Ascending aorta (tissue), 2 donors: Measurements from ENCODE around the gene SNX25. TPM values are rescaled to one million over a fixed set of nuclear protein-coding genes. Genes with fewer than 3 reads are reported as not detected.

ENCODE experiments used
- DNase-seq, 2 donors: peaks; one replicate each; pipeline ENCODE4 v3.0.0-alpha.2; 2019; ENCODE audit warnings: low spot score in 2 of 2
- H3K27ac ChIP-seq, 2 donors: fragments of 200-600 bp; sonication (generic); one replicate each; pipeline ENCODE4 v1.5.1; 2016 to 2017; ENCODE audit warnings: mild to moderate bottlenecking in 1 of 2
- H3K27me3 ChIP-seq: fragments of 200-600 bp; sonication (generic); one replicate; pipeline ENCODE4 v1.5.1; 2017
- H3K36me3 ChIP-seq, 2 donors: fragments of 200-600 bp; sonication (generic); one replicate each; pipeline ENCODE4 v1.5.1; 2016
- H3K4me1 ChIP-seq, 2 donors: fragments of 200-600 bp; sonication (generic); one replicate each; pipeline ENCODE4 v1.5.1; 2016 to 2017; ENCODE audit warnings: mild to moderate bottlenecking in 1 of 2
- H3K4me3 ChIP-seq, 2 donors: fragments of 200-600 bp; sonication (generic); one replicate each; pipeline ENCODE4 v1.5.1; 2016 to 2017; ENCODE audit warnings: mild to moderate bottlenecking in 1 of 2
- H3K9me3 ChIP-seq, 2 donors: fragments of 200-600 bp; sonication (generic); one replicate each; pipeline ENCODE4 v1.5.1; 2016
- intact Hi-C: fragments of 100-400 bp; cut with DNase I; formaldehyde crosslinking; loops from one replicate; pipeline ENCODE4 v1.15.1; 2023
- total RNA-seq: library from RNA; depleted of rRNA; stranded (reverse); fragments of >200 nt; gene quantifications from one replicate; pipeline ENCODE4 v1.1.0, GENCODE V29; 2016
- TF ChIP-seq, protein P1 (sequence below), 3 experiments: fragments of 200-600 bp in 2 of 3; fragments of 450-650 bp in 1 of 3; sonication (generic) in 2 of 3; IDR thresholded peaks; one replicate each; pipeline ENCODE4 v1.5.1; 2016 to 2019; ENCODE audit warnings: antibody characterized with exemption in 3 of 3, mild to moderate bottlenecking in 1 of 3, moderate library complexity in 1 of 3

SNX25 gene
- total RNA-seq, 1 donor from 2014 or later = 18.7 TPM

DNA sequence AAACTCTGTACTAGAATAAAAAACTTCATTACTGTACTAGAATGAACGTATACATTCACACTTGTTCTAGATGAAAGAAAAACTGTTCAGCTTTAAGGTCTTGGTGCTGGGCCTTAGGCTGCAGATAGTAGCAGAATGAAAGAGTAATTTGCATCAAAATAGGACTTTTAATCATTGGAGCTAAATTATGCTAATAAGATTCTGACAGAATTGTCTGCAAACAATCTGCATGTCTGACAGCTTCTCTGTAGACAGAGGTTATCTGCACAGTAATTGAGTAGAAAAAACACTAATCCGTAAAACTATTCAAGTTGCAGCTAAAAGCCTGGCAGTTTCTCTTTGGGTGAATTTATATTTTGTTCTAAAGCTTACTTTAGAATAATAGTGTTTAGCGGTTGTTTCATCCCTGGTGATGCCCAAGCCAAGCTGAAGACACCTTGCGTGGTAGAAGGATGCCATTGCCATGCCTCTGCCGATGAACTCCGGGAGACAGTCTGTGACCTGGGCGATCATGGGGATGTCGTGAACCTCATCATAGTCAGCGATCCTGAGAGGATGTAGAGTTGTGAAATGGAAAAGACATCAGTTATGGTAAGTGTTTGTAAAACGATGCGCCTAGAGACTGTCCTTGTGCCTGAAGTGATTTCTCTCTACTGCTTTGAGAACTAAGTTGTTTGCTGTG lies 161.0 kb downstream of the SNX25 start:
- Histone ChIP-seq H3K4me1 (no peaks in the 10 kb centered on the region), H3K27me3 (no peaks in the 10 kb centered on the region), H3K4me3 (no peak overlapping the region), H3K36me3 (peaks cover 5 to 30% of the 10 kb centered on the region in 2 donors), H3K9me3 (no peaks in the 10 kb centered on the region), H3K27ac (no peak overlapping the region)
- TF ChIP-seq, protein P1, sequence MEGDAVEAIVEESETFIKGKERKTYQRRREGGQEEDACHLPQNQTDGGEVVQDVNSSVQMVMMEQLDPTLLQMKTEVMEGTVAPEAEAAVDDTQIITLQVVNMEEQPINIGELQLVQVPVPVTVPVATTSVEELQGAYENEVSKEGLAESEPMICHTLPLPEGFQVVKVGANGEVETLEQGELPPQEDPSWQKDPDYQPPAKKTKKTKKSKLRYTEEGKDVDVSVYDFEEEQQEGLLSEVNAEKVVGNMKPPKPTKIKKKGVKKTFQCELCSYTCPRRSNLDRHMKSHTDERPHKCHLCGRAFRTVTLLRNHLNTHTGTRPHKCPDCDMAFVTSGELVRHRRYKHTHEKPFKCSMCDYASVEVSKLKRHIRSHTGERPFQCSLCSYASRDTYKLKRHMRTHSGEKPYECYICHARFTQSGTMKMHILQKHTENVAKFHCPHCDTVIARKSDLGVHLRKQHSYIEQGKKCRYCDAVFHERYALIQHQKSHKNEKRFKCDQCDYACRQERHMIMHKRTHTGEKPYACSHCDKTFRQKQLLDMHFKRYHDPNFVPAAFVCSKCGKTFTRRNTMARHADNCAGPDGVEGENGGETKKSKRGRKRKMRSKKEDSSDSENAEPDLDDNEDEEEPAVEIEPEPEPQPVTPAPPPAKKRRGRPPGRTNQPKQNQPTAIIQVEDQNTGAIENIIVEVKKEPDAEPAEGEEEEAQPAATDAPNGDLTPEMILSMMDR (IDR thresholded peaks at IDR 0.05) = no peak
- DNase-seq = no peak
- intact Hi-C loops = no loop called here

- no peaks in the 10 kb centered on the region for H3K9me3 ChIP-seq
- no peaks in the 10 kb centered on the region for H3K27me3 ChIP-seq
- intact Hi-C loops = no loop called here
- H3K27ac ChIP-seq = no peak overlapping the region
- TF ChIP-seq, protein P1 (IDR thresholded peaks at IDR 0.05) = no peak
- H3K4me3 ChIP-seq = no peak overlapping the region
- H3K36me3 ChIP-seq = peaks cover 8 to 30% of the 10 kb centered on the region in 2 donors
- no peak for DNase-seq
- H3K4me1 ChIP-seq = no peaks in the 10 kb centered on the region
Measured at GRCh38 chr4:185371702-185372101, 162.3 kb downstream of the SNX25 start.

DNA sequence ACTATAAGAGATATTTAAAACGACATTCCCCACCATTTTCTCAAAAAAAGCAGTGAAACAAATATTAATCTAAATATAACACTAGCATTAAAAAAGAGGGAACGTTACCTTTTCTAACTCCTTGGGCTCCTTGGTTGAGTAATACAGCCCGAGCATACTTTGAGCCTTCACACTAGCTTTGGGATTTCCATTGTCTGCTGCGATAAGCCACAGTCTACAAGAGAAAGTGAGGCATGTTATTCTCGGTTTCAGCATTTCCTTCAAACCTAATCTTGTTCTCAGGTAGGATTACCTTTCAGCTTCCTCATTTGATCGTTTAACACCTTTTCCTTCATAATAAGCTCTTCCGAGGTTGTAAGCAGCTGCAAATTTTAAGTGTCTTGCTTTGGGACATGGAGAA lies 164.6 kb downstream of the SNX25 start:
- Histone ChIP-seq H3K36me3 (peaks cover 8 to 36% of the 10 kb centered on the region in 2 donors), H3K4me3 (no peak overlapping the region), H3K4me1 (no peaks in the 10 kb centered on the region), H3K27ac (no peak overlapping the region), H3K27me3 (no peaks in the 10 kb centered on the region), H3K9me3 (no peaks in the 10 kb centered on the region)
- TF ChIP-seq, protein P1 (IDR thresholded peaks at IDR 0.05) = no peak
- intact Hi-C loops = no loop called here
- no peak for DNase-seq

- intact Hi-C loops = no loop called here
- no peaks in the 10 kb centered on the region for H3K27me3 ChIP-seq
- TF ChIP-seq, protein P1 (IDR thresholded peaks at IDR 0.05) = no peak
- no peak overlapping the region for H3K27ac ChIP-seq
- H3K9me3 ChIP-seq = no peaks in the 10 kb centered on the region
- no peak overlapping the region for H3K4me3 ChIP-seq
- H3K36me3 ChIP-seq = peaks cover 8 to 36% of the 10 kb centered on the region in 2 donors
- DNase-seq = no peak
- H3K4me1 ChIP-seq = no peaks in the 10 kb centered on the region
Measured at GRCh38 chr4:185374573-185374972, 165.2 kb downstream of the SNX25 start.

DNA sequence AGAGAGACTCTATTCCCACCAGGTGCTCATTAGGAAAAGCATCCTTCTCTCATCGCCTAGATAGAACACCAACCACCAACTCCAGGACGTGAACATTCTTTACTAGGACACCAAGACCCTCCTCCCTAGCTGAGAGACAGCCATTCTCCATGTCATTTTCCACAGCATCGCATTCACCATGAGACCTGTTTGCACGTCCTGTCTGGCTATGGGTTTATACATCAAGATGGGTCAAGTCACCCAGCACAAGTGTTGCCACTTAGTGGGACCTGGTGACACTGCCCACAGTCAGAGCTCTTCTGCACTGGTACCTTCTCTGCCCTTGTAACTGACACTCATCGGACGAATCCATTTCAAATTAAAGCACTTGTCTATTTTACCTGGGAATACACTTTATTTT lies 168.9 kb downstream of the SNX25 start:
- Histone ChIP-seq H3K4me1 (no peaks in the 10 kb centered on the region), H3K36me3 (peaks cover 6 to 7% of the 10 kb centered on the region in 2 donors), H3K9me3 (no peaks in the 10 kb centered on the region), H3K27me3 (no peaks in the 10 kb centered on the region), H3K27ac (no peak overlapping the region), H3K4me3 (no peak overlapping the region)
- TF ChIP-seq, protein P1 (IDR thresholded peaks at IDR 0.05) = no peak
- intact Hi-C loops = no loop called here
- DNase-seq = no peak
